ENCODE measurements around the gene FIZ1.

The FIZ1 gene

GRCh38 chr19:55601084-55601483 is 1.8 kb upstream of the FIZ1 start:
- in situ Hi-C loops (cut with HindIII; ENCODE audit: low pct_ligation_motif_present, low pct_unique_long_range_greater_than_20kb, low sequenced_read_pairs): no loop called here
- DNase-seq: no peak

- in situ Hi-C loops (cut with HindIII; ENCODE audit: low pct_ligation_motif_present, low pct_unique_long_range_greater_than_20kb, low sequenced_read_pairs): no loop called here
- DNase-seq: no peak
These were observed 1.3 kb upstream of the FIZ1 start for GRCh38 chr19:55600662-55601028.

- in situ Hi-C loops (cut with HindIII; ENCODE audit: low pct_ligation_motif_present, low pct_unique_long_range_greater_than_20kb, low sequenced_read_pairs): no loop called here
These were observed 735 bp upstream of the FIZ1 start, which contains the start of gene ZNF524 for GRCh38 chr19:55599842-55600661. Gene ZNF524, plus strand, starts transcription at chr19:55600288. Its CDS starts 1,825 bp downstream, at chr19:55602113.

GRCh38 chr19:55598719-55599467 is 424 bp downstream of the FIZ1 start:
- DNase-seq: peak; percentile 93
- in situ Hi-C loops (cut with HindIII; ENCODE audit: low pct_ligation_motif_present, low pct_unique_long_range_greater_than_20kb, low sequenced_read_pairs): no loop called here

More at GRCh38 chr19:55599842-55600661, 735 bp upstream of the FIZ1 start, which contains the start of gene ZNF524:
- peak; percentile 80 for DNase-seq

- DNase-seq: no peak
- in situ Hi-C loops (cut with HindIII; ENCODE audit: low pct_ligation_motif_present, low pct_unique_long_range_greater_than_20kb, low sequenced_read_pairs): no loop called here
These were observed 1.3 kb downstream of the FIZ1 start for GRCh38 chr19:55598034-55598433.

- in situ Hi-C loops (cut with HindIII; ENCODE audit: low pct_ligation_motif_present, low pct_unique_long_range_greater_than_20kb, low sequenced_read_pairs): no loop called here
- no peak for DNase-seq
These were observed 1.8 kb downstream of the FIZ1 start for GRCh38 chr19:55597501-55597921.

- in situ Hi-C loops (cut with HindIII; ENCODE audit: low pct_ligation_motif_present, low pct_unique_long_range_greater_than_20kb, low sequenced_read_pairs): no loop called here
- DNase-seq: no peak
These were observed 3.0 kb downstream of the FIZ1 start for GRCh38 chr19:55596304-55596703.

GRCh38 chr19:55594996-55595545 is 4.2 kb downstream of the FIZ1 start:
- DNase-seq: no peak
- in situ Hi-C loops (cut with HindIII; ENCODE audit: low pct_ligation_motif_present, low pct_unique_long_range_greater_than_20kb, low sequenced_read_pairs): no loop called here

GRCh38 chr19:55593096-55593772 is 6.1 kb downstream of the FIZ1 start:
- no peak for DNase-seq
- in situ Hi-C loops (cut with HindIII; ENCODE audit: low pct_ligation_motif_present, low pct_unique_long_range_greater_than_20kb, low sequenced_read_pairs): no loop called here

GRCh38 chr19:55592391-55593090 is 6.8 kb downstream of the FIZ1 start:
- no peak for DNase-seq
- in situ Hi-C loops (cut with HindIII; ENCODE audit: low pct_ligation_motif_present, low pct_unique_long_range_greater_than_20kb, low sequenced_read_pairs): no loop called here

GRCh38 chr19:55591555-55591954 is 7.8 kb downstream of the FIZ1 start:
- DNase-seq: no peak
- in situ Hi-C loops (cut with HindIII; ENCODE audit: low pct_ligation_motif_present, low pct_unique_long_range_greater_than_20kb, low sequenced_read_pairs): no loop called here

GRCh38 chr19:55590617-55591016 is 8.7 kb downstream of the FIZ1 start:
- DNase-seq: no peak
- in situ Hi-C loops (cut with HindIII; ENCODE audit: low pct_ligation_motif_present, low pct_unique_long_range_greater_than_20kb, low sequenced_read_pairs): no loop called here

GRCh38 chr19:55590109-55590508 is 9.2 kb downstream of the FIZ1 start:
- DNase-seq: no peak
- in situ Hi-C loops (cut with HindIII; ENCODE audit: low pct_ligation_motif_present, low pct_unique_long_range_greater_than_20kb, low sequenced_read_pairs): no loop called here

- in situ Hi-C loops (cut with HindIII; ENCODE audit: low pct_ligation_motif_present, low pct_unique_long_range_greater_than_20kb, low sequenced_read_pairs): no loop called here
- no peak for DNase-seq
These were observed 10.6 kb downstream of the FIZ1 start for GRCh38 chr19:55588738-55589137.

- peak; percentile 94 for DNase-seq
- in situ Hi-C loops (cut with HindIII; ENCODE audit: low pct_ligation_motif_present, low pct_unique_long_range_greater_than_20kb, low sequenced_read_pairs): no loop called here
These were observed 12.2 kb downstream of the FIZ1 start for GRCh38 chr19:55586976-55587668.

- in situ Hi-C loops (cut with HindIII; ENCODE audit: low pct_ligation_motif_present, low pct_unique_long_range_greater_than_20kb, low sequenced_read_pairs): no loop called here
- peak; percentile 80 for DNase-seq
These were observed 13.5 kb downstream of the FIZ1 start for GRCh38 chr19:55585658-55586339.

- no peak for DNase-seq
- in situ Hi-C loops (cut with HindIII; ENCODE audit: low pct_ligation_motif_present, low pct_unique_long_range_greater_than_20kb, low sequenced_read_pairs): no loop called here
These were observed 14.4 kb downstream of the FIZ1 start for GRCh38 chr19:55584871-55585270.
